Epithelial cell of esophagus (primary cell): ENCODE data around the gene TTLL10.

ENCODE experiments used
- DNase-seq: peaks from one replicate; pipeline ENCODE4 v3.0.0; 2010; ENCODE audit warnings: low read depth
- H3K4me3 ChIP-seq: 2 replicates; pipeline ENCODE4 v1.5.1; 2011; ENCODE audit warnings: mild to moderate bottlenecking, low read length, control low read depth
- TF ChIP-seq, protein P1 (sequence below): IDR thresholded peaks from 2 replicates; pipeline ENCODE4 v1.5.1; 2011; ENCODE audit warnings: low read depth, mild to moderate bottlenecking, low read length, control low read depth, inconsistent platforms; ENCODE audit not compliant: insufficient read depth; ENCODE audit errors: missing control alignments

TTLL10 gene

DNA sequence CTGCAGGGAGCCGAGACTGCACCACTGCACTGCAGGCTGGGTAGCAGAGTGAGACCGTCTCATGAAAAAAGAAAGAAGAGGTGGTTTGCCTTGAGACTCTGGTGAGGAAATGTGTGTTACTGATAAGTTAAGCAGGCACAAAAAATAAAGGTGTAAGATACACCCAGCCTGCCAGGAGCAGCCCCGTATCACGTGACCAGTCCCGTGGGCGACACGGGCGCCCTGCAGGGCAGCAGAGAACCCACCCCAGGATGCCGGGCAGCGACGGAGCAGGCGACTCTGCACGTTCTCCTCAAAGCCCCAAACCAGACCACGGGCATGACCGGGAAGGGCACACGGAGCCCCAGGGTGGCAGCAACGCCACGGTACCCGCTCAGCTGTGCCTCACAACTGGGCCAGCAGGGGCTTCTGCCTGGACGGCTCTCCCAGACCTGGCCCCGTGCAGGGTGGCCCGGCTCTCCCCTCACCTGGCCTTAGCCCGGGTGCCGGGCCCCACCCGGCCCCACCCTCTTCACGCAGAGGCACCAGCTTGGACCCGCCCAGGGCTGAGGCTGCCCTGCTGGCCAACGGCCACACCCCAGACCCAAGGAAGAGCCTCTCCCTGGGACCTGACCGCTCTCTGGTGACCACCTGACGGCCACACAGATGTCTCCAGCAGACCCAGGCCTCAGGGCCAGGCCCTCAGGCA lies 48.4 kb downstream of the TTLL10 start:
- H3K4me3 ChIP-seq: no peak overlapping the region
- TF ChIP-seq, protein P1, sequence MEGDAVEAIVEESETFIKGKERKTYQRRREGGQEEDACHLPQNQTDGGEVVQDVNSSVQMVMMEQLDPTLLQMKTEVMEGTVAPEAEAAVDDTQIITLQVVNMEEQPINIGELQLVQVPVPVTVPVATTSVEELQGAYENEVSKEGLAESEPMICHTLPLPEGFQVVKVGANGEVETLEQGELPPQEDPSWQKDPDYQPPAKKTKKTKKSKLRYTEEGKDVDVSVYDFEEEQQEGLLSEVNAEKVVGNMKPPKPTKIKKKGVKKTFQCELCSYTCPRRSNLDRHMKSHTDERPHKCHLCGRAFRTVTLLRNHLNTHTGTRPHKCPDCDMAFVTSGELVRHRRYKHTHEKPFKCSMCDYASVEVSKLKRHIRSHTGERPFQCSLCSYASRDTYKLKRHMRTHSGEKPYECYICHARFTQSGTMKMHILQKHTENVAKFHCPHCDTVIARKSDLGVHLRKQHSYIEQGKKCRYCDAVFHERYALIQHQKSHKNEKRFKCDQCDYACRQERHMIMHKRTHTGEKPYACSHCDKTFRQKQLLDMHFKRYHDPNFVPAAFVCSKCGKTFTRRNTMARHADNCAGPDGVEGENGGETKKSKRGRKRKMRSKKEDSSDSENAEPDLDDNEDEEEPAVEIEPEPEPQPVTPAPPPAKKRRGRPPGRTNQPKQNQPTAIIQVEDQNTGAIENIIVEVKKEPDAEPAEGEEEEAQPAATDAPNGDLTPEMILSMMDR: no peak
- DNase-seq: no peak

DNA sequence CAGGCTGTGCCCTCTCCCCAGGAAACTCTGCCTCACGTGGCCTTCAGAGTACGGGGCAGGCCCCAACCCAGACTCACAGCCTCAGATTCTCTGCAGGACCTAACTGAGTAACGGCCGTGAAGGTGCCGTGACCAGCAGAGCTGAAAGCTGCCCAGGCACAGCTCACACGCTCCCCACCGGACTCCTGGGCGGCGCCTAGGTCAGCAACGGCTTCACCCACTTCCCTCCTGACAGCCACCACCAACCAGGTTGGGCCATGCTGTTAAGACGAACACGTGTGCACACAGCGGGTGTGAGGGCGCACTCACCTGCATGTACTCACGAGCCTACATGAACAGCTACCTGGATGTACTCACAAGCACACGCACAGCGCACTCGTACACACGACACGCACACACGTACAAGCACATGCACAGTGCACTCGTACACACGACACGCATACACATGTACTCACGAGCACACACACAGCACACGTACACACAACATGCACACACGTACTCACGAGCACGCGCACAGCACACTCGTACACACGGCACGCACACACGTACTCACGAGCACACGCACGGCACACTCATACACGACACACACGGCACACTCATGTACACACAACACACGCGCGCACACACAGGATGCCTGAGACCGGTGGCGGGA lies 49.0 kb downstream of the TTLL10 start:
- TF ChIP-seq, protein P1: no peak
- no peak for DNase-seq
- no peak overlapping the region for H3K4me3 ChIP-seq

DNA sequence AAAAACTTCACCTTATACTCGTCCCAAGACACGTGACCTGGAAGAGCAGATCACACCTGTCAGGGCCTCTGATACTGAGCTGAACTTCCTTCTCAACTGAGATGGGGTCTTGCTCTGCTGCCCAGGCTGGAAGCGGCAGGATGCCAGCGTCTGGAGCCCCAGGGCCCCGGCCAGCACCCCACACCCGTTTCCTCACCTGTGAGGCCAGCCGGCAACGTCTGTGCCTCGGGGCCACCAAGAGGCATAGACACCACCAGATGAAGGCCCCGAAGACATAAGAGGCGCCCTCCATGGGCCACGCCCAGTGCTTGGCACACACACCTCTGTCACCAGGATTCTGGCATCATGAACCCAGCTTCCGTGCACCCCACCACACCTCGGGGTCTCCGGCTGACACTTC lies 49.6 kb downstream of the TTLL10 start:
- TF ChIP-seq, protein P1: no peak
- no peak overlapping the region for H3K4me3 ChIP-seq
- no peak for DNase-seq

DNA sequence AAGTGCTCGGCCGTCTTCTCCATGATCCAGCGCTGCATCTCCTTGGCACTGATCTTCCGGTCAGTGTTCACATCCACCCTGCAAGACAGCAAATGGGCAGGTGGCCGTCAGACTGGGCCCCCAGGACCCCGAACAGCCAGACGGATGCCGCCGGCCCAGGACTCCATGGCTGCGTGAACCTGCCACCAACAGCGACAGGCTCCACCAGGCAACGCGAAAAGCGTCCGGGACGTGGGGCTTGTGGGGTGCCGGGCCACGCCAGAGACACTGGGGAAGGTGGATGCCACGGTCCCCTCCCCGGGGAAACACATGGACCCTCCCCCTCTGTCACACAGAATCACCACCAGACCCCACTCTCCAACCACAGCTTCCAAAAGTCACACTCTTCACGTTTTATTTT lies 50.2 kb downstream of the TTLL10 start:
- TF ChIP-seq, protein P1: no peak
- H3K4me3 ChIP-seq: no peak overlapping the region
- no peak for DNase-seq

DNA sequence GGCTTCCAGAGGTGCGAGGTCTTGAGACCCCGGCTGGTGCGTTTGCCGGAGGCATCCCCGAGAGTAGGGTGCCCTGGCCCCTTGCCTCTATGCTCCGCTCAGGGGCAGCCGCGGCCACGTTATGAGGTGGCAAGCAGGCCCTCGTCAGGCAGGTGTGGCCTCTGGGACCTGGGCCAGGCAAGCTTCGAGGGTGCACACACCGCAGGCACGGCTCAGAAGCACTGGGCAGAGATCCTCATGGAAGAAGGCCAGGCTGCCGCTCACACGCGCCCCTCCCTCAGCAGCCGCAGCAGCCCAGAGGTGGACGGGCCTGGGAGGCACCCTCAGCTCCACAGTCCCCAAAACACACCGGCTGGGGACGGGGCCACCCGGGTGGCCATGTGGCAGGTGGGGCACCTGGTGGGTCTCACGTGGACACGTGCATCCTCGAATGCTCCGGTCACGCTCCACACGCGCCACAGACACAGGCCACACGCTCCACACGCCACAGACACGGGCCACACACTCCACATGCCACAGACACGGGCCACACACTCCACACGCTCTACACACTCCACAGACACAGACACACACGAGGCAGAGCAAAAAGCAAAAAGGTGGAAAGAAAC lies 51.7 kb downstream of the TTLL10 start:
- TF ChIP-seq, protein P1: no peak
- DNase-seq: no peak
- H3K4me3 ChIP-seq: no peak overlapping the region

DNA sequence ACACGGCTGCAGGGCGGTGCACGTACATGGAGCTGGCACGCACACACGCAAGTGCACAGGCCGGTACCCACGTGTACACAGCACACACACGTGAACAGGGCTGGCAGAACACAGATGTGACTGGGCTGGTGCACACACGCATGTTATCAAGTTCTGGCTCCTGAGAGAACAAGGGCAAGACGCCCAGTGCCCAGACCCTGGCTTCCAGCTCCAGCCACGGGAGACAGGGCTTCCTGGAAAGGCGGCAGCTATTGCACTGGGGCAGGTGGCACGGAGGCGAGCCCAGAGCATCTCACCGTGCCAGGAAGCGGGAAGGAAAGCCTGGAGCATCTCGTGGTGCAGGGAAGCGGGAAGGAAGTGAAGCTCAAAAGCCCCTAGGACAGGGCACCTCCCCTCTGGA lies 52.2 kb downstream of the TTLL10 start:
- no peak overlapping the region for H3K4me3 ChIP-seq
- TF ChIP-seq, protein P1: no peak
- DNase-seq: no peak
